ENCODE results near the gene LIMS1. TPM values are rescaled to one million over a fixed set of nuclear protein-coding genes. Genes with fewer than 3 reads are reported as not detected.

LIMS1 gene
- total RNA-seq, 4 donors from 2014 or later = 55.5 to 87.2 (median 68.7) TPM

- H3K4me1 ChIP-seq = peaks cover 27% of the 10 kb centered on the region
- DNase-seq (ENCODE audit: low spot score in 2 of 2) = no peak
- H3K9me3 ChIP-seq = no peaks in the 10 kb centered on the region
- WGBS = 88% methylated on average over 7 of the region's 7 CpGs
- no peak for TF ChIP-seq POLR2A (IDR thresholded peaks at IDR 0.05)
- TF ChIP-seq CTCF (IDR thresholded peaks at IDR 0.05) = no peak
- TF ChIP-seq EP300 (IDR thresholded peaks at IDR 0.05) = no peak
- no peak overlapping the region for H3K27ac ChIP-seq
- no peak overlapping the region for H3K4me3 ChIP-seq
- H3K27me3 ChIP-seq = no peaks in the 10 kb centered on the region
- H3K36me3 ChIP-seq = no peaks in the 10 kb centered on the region
Measured at GRCh38 chr2:108586116-108586515, 51.8 kb downstream of the LIMS1 start.

- TF ChIP-seq CTCF (IDR thresholded peaks at IDR 0.05) (no peak), POLR2AphosphoS5 (IDR thresholded peaks at IDR 0.05) (no peak), EP300 (IDR thresholded peaks at IDR 0.05) (no peak), POLR2A (IDR thresholded peaks at IDR 0.05) (no peak)
- no peaks in the 10 kb centered on the region for H3K27me3 ChIP-seq
- no peak for DNase-seq (ENCODE audit: low spot score in 2 of 2)
- H3K4me1 ChIP-seq = peaks cover 27% of the 10 kb centered on the region
- H3K36me3 ChIP-seq = no peaks in the 10 kb centered on the region
- no peaks in the 10 kb centered on the region for H3K9me3 ChIP-seq
- 65% methylated on average over 5 of the region's 5 CpGs for WGBS
- H3K27ac ChIP-seq = no peak overlapping the region
- H3K4me3 ChIP-seq = no peak overlapping the region
Measured at GRCh38 chr2:108586631-108587030, 52.4 kb downstream of the LIMS1 start.

- TF ChIP-seq CTCF (IDR thresholded peaks at IDR 0.05) (no peak), POLR2A (IDR thresholded peaks at IDR 0.05) (no peak), EP300 (IDR thresholded peaks at IDR 0.05) (no peak), POLR2AphosphoS5 (IDR thresholded peaks at IDR 0.05) (no peak)
- Histone ChIP-seq H3K27me3 (no peaks in the 10 kb centered on the region), H3K4me3 (no peak overlapping the region), H3K36me3 (no peaks in the 10 kb centered on the region), H3K9me3 (no peaks in the 10 kb centered on the region), H3K4me1 (peaks cover 32% of the 10 kb centered on the region), H3K27ac (peak overlapping the region; percentile 42)
- 58% methylated on average over 6 of the region's 6 CpGs for WGBS
- peak in 1 of 2 donors; percentile 62 for DNase-seq (ENCODE audit: low spot score in 2 of 2)
Measured at GRCh38 chr2:108587621-108588020, 53.4 kb downstream of the LIMS1 start.

- WGBS = 59% methylated on average over 3 of the region's 3 CpGs
- no peaks in the 10 kb centered on the region for H3K36me3 ChIP-seq
- no peak for DNase-seq (ENCODE audit: low spot score in 2 of 2)
- H3K27ac ChIP-seq = peak overlapping the region; percentile 42
- peak overlapping the region; percentile 13 for H3K4me3 ChIP-seq
- no peak for TF ChIP-seq POLR2AphosphoS5 (IDR thresholded peaks at IDR 0.05)
- no peak for TF ChIP-seq EP300 (IDR thresholded peaks at IDR 0.05)
- no peak for TF ChIP-seq CTCF (IDR thresholded peaks at IDR 0.05)
- TF ChIP-seq POLR2A (IDR thresholded peaks at IDR 0.05) = no peak
- peaks cover 37% of the 10 kb centered on the region for H3K4me1 ChIP-seq
- no peaks in the 10 kb centered on the region for H3K9me3 ChIP-seq
- no peaks in the 10 kb centered on the region for H3K27me3 ChIP-seq
Measured at GRCh38 chr2:108588070-108588668, 53.9 kb downstream of the LIMS1 start.

GRCh38 chr2:108589372-108589771 lies 55.1 kb downstream of the LIMS1 start:
- Histone ChIP-seq H3K9me3 (no peaks in the 10 kb centered on the region), H3K4me1 (peaks cover 45% of the 10 kb centered on the region), H3K27me3 (no peaks in the 10 kb centered on the region), H3K4me3 (no peak overlapping the region), H3K27ac (no peak overlapping the region), H3K36me3 (no peaks in the 10 kb centered on the region)
- TF ChIP-seq POLR2A (IDR thresholded peaks at IDR 0.05) (no peak), EP300 (IDR thresholded peaks at IDR 0.05) (no peak), POLR2AphosphoS5 (IDR thresholded peaks at IDR 0.05) (no peak), CTCF (IDR thresholded peaks at IDR 0.05) (no peak)
- DNase-seq (ENCODE audit: low spot score in 2 of 2) = no peak
